Thyroid gland (tissue), 4 donors: ENCODE data around the gene SIPA1L3. TPM values are rescaled to one million over a fixed set of nuclear protein-coding genes. Genes with fewer than 3 reads are reported as not detected.

Source experiments
- DNase-seq, 2 donors: peaks; one replicate each; pipeline ENCODE4 v3.0.0-alpha.2; 2019
- H3K27ac ChIP-seq, 3 donors: fragments of 200-600 bp; sonication (generic); 1 replicate in 2 of 3; 2 replicates in 1 of 3; pipeline ENCODE4 v1.5.1; 2016 to 2019; ENCODE audit warnings: mild to moderate bottlenecking in 1 of 3, moderate library complexity in 1 of 3
- H3K27me3 ChIP-seq: fragments of 200-600 bp; sonication (generic); one replicate; pipeline ENCODE4 v1.5.1; 2019
- H3K36me3 ChIP-seq, 2 donors: fragments of 200-600 bp; sonication (generic); one replicate each; pipeline ENCODE4 v1.5.1; 2016 to 2019
- H3K4me1 ChIP-seq, 2 donors: fragments of 200-600 bp; sonication (generic); one replicate each; pipeline ENCODE4 v1.5.1; 2017 to 2019
- H3K4me3 ChIP-seq, 3 donors: fragments of 200-600 bp; sonication (generic); replicated peaks in 1 of 3; 1 replicate in 2 of 3; 2 replicates in 1 of 3; pipeline ENCODE4 v1.5.1; 2016; ENCODE audit warnings: mild to moderate bottlenecking in 1 of 3
- H3K9me3 ChIP-seq: fragments of 200-600 bp; sonication (generic); one replicate; pipeline ENCODE4 v1.5.1; 2017
- CTCF ChIP-seq, 6 experiments: fragments of 200-600 bp in 3 of 6; fragments of 450-650 bp in 3 of 6; sonication (generic) in 3 of 6; IDR thresholded peaks; one replicate each; pipeline ENCODE4 v1.5.1; 2016 to 2019; ENCODE audit warnings: antibody characterized with exemption in 6 of 6, mild to moderate bottlenecking in 2 of 6, inconsistent platforms in 1 of 6, moderate library complexity in 1 of 6
- POLR2A ChIP-seq, 2 donors: fragments of 450-650 bp; IDR thresholded peaks; one replicate each; pipeline ENCODE4 v1.6.1; 2017; ENCODE audit warnings: antibody characterized with exemption in 2 of 2, mild to moderate bottlenecking in 2 of 2, moderate library complexity in 1 of 2
- WGBS, 2 donors: methylation state at CpG; one replicate each; pipeline ENCODE4 v1.1.5; 2017; 5-methylcytosine and 5-hydroxymethylcytosine counted together
- intact Hi-C: fragments of 100-400 bp; cut with DNase I; formaldehyde crosslinking; loops from one replicate; pipeline ENCODE4 v1.15.1; 2023
- total RNA-seq, 4 donors: library from RNA; depleted of rRNA; stranded (reverse); fragments of >200 nt; gene quantifications; one replicate each; pipeline ENCODE4 v1.2.3, GENCODE V29; 2016

Gene SIPA1L3
- total RNA-seq, 4 donors from 2014 or later, result 39.4 to 130 (median 116) TPM

- Histone ChIP-seq H3K4me1 (peaks cover 67% of the 10 kb centered on the region in 2 donors), H3K27me3 (no peaks in the 10 kb centered on the region), H3K27ac (peak overlapping the region; percentile 82 to 89 (median 83)), H3K36me3 (no peaks in the 10 kb centered on the region), H3K4me3 (no peak overlapping the region), H3K9me3 (no peaks in the 10 kb centered on the region)
- WGBS, 2 donors, result 93 to 95% methylated on average over 5 of the region's 5 CpGs
- DNase-seq, result no peak
- intact Hi-C loops, result loop anchor here (10.0 kb wide), 1 partner anchor 82 kb away; no protein-coding TSS in a partner anchor
- no peak for TF ChIP-seq CTCF (IDR thresholded peaks at IDR 0.05)
- TF ChIP-seq POLR2A (IDR thresholded peaks at IDR 0.05), result no peak
These were observed 75.6 kb downstream of the SIPA1L3 start for GRCh38 chr19:37982655-37983054.

- H3K9me3 ChIP-seq, result no peaks in the 10 kb centered on the region
- no peak for TF ChIP-seq POLR2A (IDR thresholded peaks at IDR 0.05)
- TF ChIP-seq CTCF (IDR thresholded peaks at IDR 0.05), result no peak
- H3K27ac ChIP-seq, result peak overlapping the region in 2 of 3 donors; percentile 82 to 89
These were observed 76.1 kb downstream of the SIPA1L3 start for GRCh38 chr19:37983153-37983552.

DNA sequence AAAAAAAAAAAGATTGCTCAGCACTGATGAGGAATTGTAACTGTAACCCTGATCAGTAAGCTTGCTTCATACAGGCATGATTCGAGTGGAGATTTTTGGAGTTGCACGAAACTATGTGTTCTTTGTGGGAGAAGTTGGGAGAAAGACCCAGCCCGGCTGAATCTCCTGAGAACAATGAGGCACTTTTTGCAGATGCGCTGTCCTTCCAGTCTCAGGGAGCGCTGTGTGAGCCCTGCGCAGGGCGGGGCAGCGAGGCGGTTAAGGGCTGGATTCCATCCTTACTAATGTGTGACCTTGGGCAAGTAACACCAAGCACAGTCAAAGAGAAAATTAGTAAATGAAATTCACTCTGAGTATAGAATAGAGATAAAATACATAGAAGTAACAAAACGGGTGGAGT lies 76.9 kb downstream of the SIPA1L3 start:
- Histone ChIP-seq H3K9me3 (no peaks in the 10 kb centered on the region), H3K36me3 (no peaks in the 10 kb centered on the region), H3K4me1 (peaks cover 56 to 57% of the 10 kb centered on the region in 2 donors), H3K27me3 (no peaks in the 10 kb centered on the region), H3K27ac (no peak overlapping the region), H3K4me3 (no peak overlapping the region)
- DNase-seq, result no peak
- intact Hi-C loops, result loop anchor here (10.0 kb wide), 1 partner anchor 81 kb away; no protein-coding TSS in a partner anchor
- 94 to 97% methylated on average over 10 of the region's 10 CpGs for WGBS, 2 donors
- TF ChIP-seq CTCF (IDR thresholded peaks at IDR 0.05) (no peak), POLR2A (IDR thresholded peaks at IDR 0.05) (no peak)

More at GRCh38 chr19:37983153-37983552, 76.1 kb downstream of the SIPA1L3 start:
- no peak for DNase-seq
- Histone ChIP-seq H3K27me3 (no peaks in the 10 kb centered on the region), H3K36me3 (no peaks in the 10 kb centered on the region), H3K4me3 (no peak overlapping the region), H3K4me1 (peaks cover 62 to 63% of the 10 kb centered on the region in 2 donors)
- intact Hi-C loops, result loop anchor here (10.0 kb wide), 1 partner anchor 82 kb away; no protein-coding TSS in a partner anchor
- 84 to 88% methylated on average over 10 of the region's 10 CpGs for WGBS, 2 donors

- TF ChIP-seq CTCF (IDR thresholded peaks at IDR 0.05) (no peak), POLR2A (IDR thresholded peaks at IDR 0.05) (no peak)
- peak overlapping the region; percentile 33 to 51 (median 40) for H3K27ac ChIP-seq
- peaks cover 53 to 56% of the 10 kb centered on the region in 2 donors for H3K4me1 ChIP-seq
These were observed 79.2 kb downstream of the SIPA1L3 start for GRCh38 chr19:37986048-37986750.

More at GRCh38 chr19:37986048-37986750, 79.2 kb downstream of the SIPA1L3 start:
- Histone ChIP-seq H3K4me3 (no peak overlapping the region), H3K36me3 (no peaks in the 10 kb centered on the region), H3K27me3 (no peaks in the 10 kb centered on the region), H3K9me3 (no peaks in the 10 kb centered on the region)
- 44 to 53% methylated on average over 10 of the region's 10 CpGs for WGBS, 2 donors
- intact Hi-C loops, result loop anchor here (10.0 kb wide), 1 partner anchor 79 kb away; no protein-coding TSS in a partner anchor
- DNase-seq, result peak; percentile 67 to 74
